ENCODE data around the gene ELP5. TPM values are rescaled to one million over a fixed set of nuclear protein-coding genes. Genes with fewer than 3 reads are reported as not detected.

ELP5 gene
- total and polyA plus RNA-seq, 2 of the 4 experiments (the other 2 are of a cell fraction) = 39.3 to 46.6 TPM

- no peaks in the 10 kb centered on the region for H3K27me3 ChIP-seq (ENCODE audit: control insufficient read depth, insufficient read depth, low read length)
- peak overlapping the region; percentile 6; the same call in 1 of the 2 replicates for H3K27ac ChIP-seq (ENCODE audit: insufficient read depth, low read length)
- H2AK9ac ChIP-seq (replicated peaks; ENCODE audit: low read depth, low read length, poor library complexity) = peak overlapping the region; percentile 92
- H3K23ac ChIP-seq (ENCODE audit: low read depth, low read length) = peak overlapping the region; percentile 8; the same call in 1 of the 2 replicates
- no peak overlapping the region; a peak in 1 of 4 replicates for H4K8ac ChIP-seq (ENCODE audit: low read depth in 2 of 2, low read length in 2 of 2)
- peak overlapping the region; percentile 88 for H3K4me2 ChIP-seq (ENCODE audit: low read depth, low read length)
- H3K9ac ChIP-seq (ENCODE audit: low read depth, low read length) = peak overlapping the region; percentile 1; the same call in 1 of the 2 replicates
- no peak overlapping the region; the same call in 1 of the 2 replicates for H2BK120ac ChIP-seq (ENCODE audit: low read depth, low read length)
- no TSS peak for BruUV-seq (replicated peaks)
- H2AFZ ChIP-seq (replicated peaks; ENCODE audit: low read length, poor library complexity) = peak overlapping the region; percentile 73
- H3K56ac ChIP-seq (ENCODE audit: extremely low read depth, insufficient read depth, low read length) = no peak overlapping the region
- peak overlapping the region; percentile 69; the same call in 1 of the 2 replicates for H2AK5ac ChIP-seq (ENCODE audit: low read depth, low read length)
- ATAC-seq (ENCODE audit: low read depth) (peak; percentile 82), DNase-seq (peak; percentile 95)
- H3K14ac ChIP-seq (replicated peaks; ENCODE audit: low read depth, low read length) = no peak overlapping the region
- peak overlapping the region; percentile 40 for H3K4me3 ChIP-seq (ENCODE audit: insufficient read depth, low read depth, low read length)
- ChIA-PET CTCF (interaction anchor here (0.8 to 1.1 kb wide), 2 partner anchors 169 to 304 kb away, joined by 3 to 6 read pairs; no protein-coding TSS in a partner anchor), POLR2A (ENCODE audit: unreplicated experiment) (interaction anchor here (1.1 kb wide), 1 partner anchor 10 kb away, joined by 3 read pairs; no protein-coding TSS in a partner anchor)
- intact Hi-C loops (cut with micrococcal nuclease) (no loop called here), dilution Hi-C loops (cut with HindIII; ENCODE audit: low sequenced_read_pairs, unreplicated experiment) (no loop called here), in situ Hi-C loops (cut with MboI; ENCODE audit: low sequenced_read_pairs) (no loop called here)
- peaks cover 62% of the 10 kb centered on the region for H4K20me1 ChIP-seq (ENCODE audit: insufficient read depth, low read length)
- H4K5ac ChIP-seq (ENCODE audit: low read depth, low read length) = no peak overlapping the region
- WGBS, 2 experiments (ENCODE audit: extremely low coverage in 2 of 2, insufficient read length in 1 of 2) = 0% methylated on average over 10 of the region's 45 CpGs; no CpG with 5 or more reads in 1 of the 2 experiments
- H3K79me1 ChIP-seq (ENCODE audit: low read depth in 1 of 2, low read length in 2 of 2) = peaks cover 4 to 79% of the 10 kb centered on the region in 2 experiments; a peak in 3 of 4 replicates
- no peak overlapping the region for H2BK20ac ChIP-seq (ENCODE audit: low read depth, low read length)
- peaks cover 20% of the 10 kb centered on the region for H3K4me1 ChIP-seq (ENCODE audit: control insufficient read depth, insufficient read depth, low read length)
- H3K18ac ChIP-seq (ENCODE audit: low read depth, low read length) = no peak overlapping the region
- no peak overlapping the region for H2BK5ac ChIP-seq (ENCODE audit: low read depth, low read length, poor library complexity, severe bottlenecking)
- no peak overlapping the region for H2BK15ac ChIP-seq (ENCODE audit: low read depth, low read length)
- peaks cover 20% of the 10 kb centered on the region for H3K9me1 ChIP-seq (ENCODE audit: insufficient read depth, low read length)
- H4K91ac ChIP-seq (ENCODE audit: insufficient read depth, low read depth, low read length) = no peak overlapping the region
- no peaks in the 10 kb centered on the region for H3K36me3 ChIP-seq (ENCODE audit: control insufficient read depth, insufficient read depth, low read length)
- H3K9me3 ChIP-seq (ENCODE audit: control insufficient read depth, insufficient read depth, low read length) = no peaks in the 10 kb centered on the region
- H3K4ac ChIP-seq (ENCODE audit: low read depth, low read length) = peak overlapping the region; percentile 40
- TF ChIP-seq RCOR1 (IDR thresholded peaks at IDR 0.05; ENCODE audit: insufficient replicate concordance, low read length) (no peak), MAFK (IDR thresholded peaks at IDR 0.05; ENCODE audit: low read depth, low read length) (no peak), CHD1 (IDR thresholded peaks at IDR 0.05; ENCODE audit: low read depth, low read length) (0 out of 2 replicates have a peak, but pooled peaks have one; percentile 71), RFX5 (IDR thresholded peaks at IDR 0.05; ENCODE audit: low read depth, low read length) (peak; percentile 84), CTCF (conservative IDR thresholded peaks at IDR 0.05; ENCODE audit: low read depth, low read length) (peak; percentile 62), RAD21 (IDR thresholded peaks at IDR 0.05; ENCODE audit: low read length) (peak; percentile 52), MAZ (IDR thresholded peaks at IDR 0.05; ENCODE audit: borderline replicate concordance, low read depth, low read length) (peak; percentile 55; the same call in 1 of the 2 replicates), CEBPB (IDR thresholded peaks at IDR 0.05; ENCODE audit: low read depth, low read length) (0 out of 2 replicates have a peak, but pooled peaks have one; percentile 9), MXI1 (IDR thresholded peaks at IDR 0.05; ENCODE audit: borderline replicate concordance, low read depth, low read length) (no peak; the same call in 1 of the 2 replicates), SMC3 (IDR thresholded peaks at IDR 0.05; ENCODE audit: low read depth, low read length) (peak; percentile 26; the same call in 1 of the 2 replicates), BHLHE40 (IDR thresholded peaks at IDR 0.05; ENCODE audit: low read depth, low read length) (no peak), POLR2A (IDR thresholded peaks at IDR 0.05; ENCODE audit: low read depth, low read length) (no peak; the same call in 1 of the 2 replicates)
- TF ChIP-seq, protein P1, sequence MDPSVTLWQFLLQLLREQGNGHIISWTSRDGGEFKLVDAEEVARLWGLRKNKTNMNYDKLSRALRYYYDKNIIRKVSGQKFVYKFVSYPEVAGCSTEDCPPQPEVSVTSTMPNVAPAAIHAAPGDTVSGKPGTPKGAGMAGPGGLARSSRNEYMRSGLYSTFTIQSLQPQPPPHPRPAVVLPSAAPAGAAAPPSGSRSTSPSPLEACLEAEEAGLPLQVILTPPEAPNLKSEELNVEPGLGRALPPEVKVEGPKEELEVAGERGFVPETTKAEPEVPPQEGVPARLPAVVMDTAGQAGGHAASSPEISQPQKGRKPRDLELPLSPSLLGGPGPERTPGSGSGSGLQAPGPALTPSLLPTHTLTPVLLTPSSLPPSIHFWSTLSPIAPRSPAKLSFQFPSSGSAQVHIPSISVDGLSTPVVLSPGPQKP (IDR thresholded peaks at IDR 0.05; ENCODE audit: borderline replicate concordance, low read depth, low read length) = no peak
Observed at GRCh38 chr17:7214300-7215135, 37.5 kb upstream of the ELP5 start.
